HFF-Myc (cell line): Measurements from ENCODE around the gene UCP2.

ENCODE experiments used
- DNase-seq: peaks from one replicate; pipeline ENCODE4 v3.0.0-alpha.2; 2011; ENCODE audit warnings: low read depth; ENCODE audit errors: extremely low read depth
- H3K4me3 ChIP-seq: replicated peaks from 2 replicates; pipeline ENCODE4 v1.5.1; 2011; ENCODE audit warnings: low read depth, mild to moderate bottlenecking, control low read depth, low read length
- CTCF ChIP-seq: IDR thresholded peaks from 2 replicates; pipeline ENCODE4 v1.5.1; 2012; ENCODE audit warnings: mild to moderate bottlenecking, low read depth, low read length, control low read depth; ENCODE audit errors: missing control alignments

The UCP2 gene

GRCh38 chr11:73946798-73947458 lies 35.7 kb downstream of the UCP2 start:
- TF ChIP-seq CTCF, result no peak
- no peak overlapping the region for H3K4me3 ChIP-seq
- no peak for DNase-seq

GRCh38 chr11:73945396-73945795 lies 37.2 kb downstream of the UCP2 start:
- no peak overlapping the region for H3K4me3 ChIP-seq
- TF ChIP-seq CTCF, result no peak
- DNase-seq, result no peak

- DNase-seq, result no peak
- no peak overlapping the region for H3K4me3 ChIP-seq
- no peak for TF ChIP-seq CTCF
Observed at GRCh38 chr11:73944901-73945300, 37.7 kb downstream of the UCP2 start.

- no peak for DNase-seq
- TF ChIP-seq CTCF, result no peak
- H3K4me3 ChIP-seq, result no peak overlapping the region
Observed at GRCh38 chr11:73944085-73944484, 38.6 kb downstream of the UCP2 start.

GRCh38 chr11:73942010-73942409 lies 40.6 kb downstream of the UCP2 start:
- no peak for TF ChIP-seq CTCF
- H3K4me3 ChIP-seq, result no peak overlapping the region

GRCh38 chr11:73940801-73941570 lies 41.7 kb downstream of the UCP2 start:
- TF ChIP-seq CTCF, result no peak
- no peak for DNase-seq
- H3K4me3 ChIP-seq, result no peak overlapping the region

More at GRCh38 chr11:73942010-73942409, 40.6 kb downstream of the UCP2 start:
- no peak for DNase-seq
